ENCODE data around the gene HS3ST3B1.

Gene HS3ST3B1

DNA sequence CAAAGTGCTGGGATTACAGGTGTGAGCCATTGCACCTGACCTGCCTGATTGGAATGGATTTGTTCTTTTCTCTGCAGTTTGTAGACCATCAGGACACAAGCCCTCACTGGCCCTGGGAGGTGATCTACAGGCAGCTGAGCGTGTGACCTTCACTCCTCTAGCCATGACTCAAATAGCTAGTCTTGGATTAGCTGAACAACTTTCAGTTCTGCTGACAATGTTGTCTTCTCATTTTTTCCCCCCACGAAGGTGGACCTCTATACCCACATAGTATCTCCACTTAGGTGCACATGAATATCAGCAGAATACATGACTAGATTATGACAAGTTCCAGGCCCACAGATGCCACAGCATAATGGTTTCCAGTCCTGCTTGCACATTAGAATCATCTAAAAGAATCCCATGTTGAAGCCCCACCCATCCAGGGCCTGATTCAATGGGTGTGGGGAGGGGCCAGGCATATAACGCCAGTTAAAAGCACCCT lies 36.8 kb downstream of the HS3ST3B1 start:
- no peaks in the 10 kb centered on the region for H3K79me2 ChIP-seq (ENCODE audit: control insufficient read depth, low read length)
- H3K9me3 ChIP-seq (ENCODE audit: control insufficient read depth, insufficient read depth, low read length): no peaks in the 10 kb centered on the region
- H3K9me2 ChIP-seq (replicated peaks; ENCODE audit: control insufficient read depth, low read length): no peaks in the 10 kb centered on the region
- H3K27me3 ChIP-seq (ENCODE audit: control insufficient read depth, low read length): no peaks in the 10 kb centered on the region
- H3K4me3 ChIP-seq (ENCODE audit: low read length): no peak overlapping the region
- H4K20me1 ChIP-seq (ENCODE audit: control insufficient read depth, insufficient read depth, low read depth, low read length): no peaks in the 10 kb centered on the region
- no peak overlapping the region for H3K27ac ChIP-seq (ENCODE audit: low read depth, low read length)
- no peaks in the 10 kb centered on the region for H3K4me1 ChIP-seq (ENCODE audit: control insufficient read depth, low read length)
- TF ChIP-seq, protein P1, sequence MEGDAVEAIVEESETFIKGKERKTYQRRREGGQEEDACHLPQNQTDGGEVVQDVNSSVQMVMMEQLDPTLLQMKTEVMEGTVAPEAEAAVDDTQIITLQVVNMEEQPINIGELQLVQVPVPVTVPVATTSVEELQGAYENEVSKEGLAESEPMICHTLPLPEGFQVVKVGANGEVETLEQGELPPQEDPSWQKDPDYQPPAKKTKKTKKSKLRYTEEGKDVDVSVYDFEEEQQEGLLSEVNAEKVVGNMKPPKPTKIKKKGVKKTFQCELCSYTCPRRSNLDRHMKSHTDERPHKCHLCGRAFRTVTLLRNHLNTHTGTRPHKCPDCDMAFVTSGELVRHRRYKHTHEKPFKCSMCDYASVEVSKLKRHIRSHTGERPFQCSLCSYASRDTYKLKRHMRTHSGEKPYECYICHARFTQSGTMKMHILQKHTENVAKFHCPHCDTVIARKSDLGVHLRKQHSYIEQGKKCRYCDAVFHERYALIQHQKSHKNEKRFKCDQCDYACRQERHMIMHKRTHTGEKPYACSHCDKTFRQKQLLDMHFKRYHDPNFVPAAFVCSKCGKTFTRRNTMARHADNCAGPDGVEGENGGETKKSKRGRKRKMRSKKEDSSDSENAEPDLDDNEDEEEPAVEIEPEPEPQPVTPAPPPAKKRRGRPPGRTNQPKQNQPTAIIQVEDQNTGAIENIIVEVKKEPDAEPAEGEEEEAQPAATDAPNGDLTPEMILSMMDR (IDR thresholded peaks at IDR 0.05; ENCODE audit: low read depth, low read length, poor library complexity, severe bottlenecking): no peak
- TF ChIP-seq EZH2phosphoT487 (IDR thresholded peaks at IDR 0.05; ENCODE audit: borderline replicate concordance, low read length): no peak
- H3K36me3 ChIP-seq (ENCODE audit: control insufficient read depth, low read length): no peaks in the 10 kb centered on the region
- no peak overlapping the region for H3K4me2 ChIP-seq (ENCODE audit: low read length)
- no peaks in the 10 kb centered on the region for H3F3A ChIP-seq (ENCODE audit: control insufficient read depth, insufficient read depth)

DNA sequence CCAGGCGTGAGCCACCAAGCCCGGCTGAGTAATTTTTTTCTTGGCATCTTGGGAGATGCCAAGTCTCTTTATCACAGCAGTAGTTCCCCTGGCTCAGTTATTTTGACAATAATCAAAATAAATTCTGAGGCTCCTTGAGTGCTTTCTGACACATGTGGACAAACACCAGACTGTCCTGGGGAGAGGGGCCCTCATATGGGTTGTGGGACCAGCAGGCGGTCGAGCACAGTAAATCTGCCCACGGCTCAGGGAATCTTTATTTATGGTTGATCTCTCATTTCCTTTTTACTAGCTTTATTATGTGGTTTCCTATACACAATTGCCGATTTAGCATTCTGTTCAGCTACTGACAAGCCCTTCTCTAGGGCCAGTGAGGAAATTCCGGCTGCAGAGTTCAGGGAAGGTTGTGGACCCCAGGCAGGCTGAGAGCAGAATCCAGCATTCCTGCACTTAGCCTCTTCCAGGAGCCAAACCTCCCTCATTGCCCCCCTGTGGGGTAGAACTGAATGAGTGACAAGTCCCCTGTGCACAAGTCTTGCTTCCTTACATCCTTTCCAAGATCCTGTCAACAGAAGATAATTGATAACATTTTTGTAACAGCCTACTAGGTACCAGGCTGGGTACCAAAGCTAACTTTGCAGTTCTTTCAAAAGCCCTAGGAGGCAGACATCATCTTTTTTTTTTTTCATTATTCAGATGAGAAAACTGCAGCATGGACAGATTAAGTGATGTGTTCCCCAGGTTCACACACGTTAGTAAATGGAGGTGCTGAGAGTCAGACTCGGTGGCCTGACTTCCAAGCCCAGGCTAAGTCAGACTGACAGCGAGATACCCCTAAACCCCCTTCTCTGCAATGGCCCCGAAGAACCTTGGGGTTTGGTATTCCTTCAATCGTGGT lies 40.2 kb downstream of the HS3ST3B1 start:
- Histone ChIP-seq H3K4me3 (ENCODE audit: low read length) (no peak overlapping the region), H3K36me3 (ENCODE audit: control insufficient read depth, low read length) (no peaks in the 10 kb centered on the region), H3K27me3 (ENCODE audit: control insufficient read depth, low read length) (no peaks in the 10 kb centered on the region), H3K27ac (ENCODE audit: low read depth, low read length) (no peak overlapping the region), H3K4me1 (ENCODE audit: control insufficient read depth, low read length) (no peaks in the 10 kb centered on the region), H4K20me1 (ENCODE audit: control insufficient read depth, insufficient read depth, low read depth, low read length) (no peaks in the 10 kb centered on the region), H3F3A (ENCODE audit: control insufficient read depth, insufficient read depth) (no peaks in the 10 kb centered on the region), H3K9me3 (ENCODE audit: control insufficient read depth, insufficient read depth, low read length) (no peaks in the 10 kb centered on the region), H3K4me2 (ENCODE audit: low read length) (no peak overlapping the region), H3K79me2 (ENCODE audit: control insufficient read depth, low read length) (no peaks in the 10 kb centered on the region), H3K9me2 (replicated peaks; ENCODE audit: control insufficient read depth, low read length) (no peaks in the 10 kb centered on the region)
- TF ChIP-seq, protein P1 (IDR thresholded peaks at IDR 0.05; ENCODE audit: low read depth, low read length, poor library complexity, severe bottlenecking): no peak
- TF ChIP-seq EZH2phosphoT487 (IDR thresholded peaks at IDR 0.05; ENCODE audit: borderline replicate concordance, low read length): no peak

GRCh38 chr17:14341866-14342265 lies 41.0 kb downstream of the HS3ST3B1 start:
- no peaks in the 10 kb centered on the region for H3K9me2 ChIP-seq (replicated peaks; ENCODE audit: control insufficient read depth, low read length)
- no peak overlapping the region for H3K4me2 ChIP-seq (ENCODE audit: low read length)
- no peak overlapping the region for H3K27ac ChIP-seq (ENCODE audit: low read depth, low read length)
- H3K9me3 ChIP-seq (ENCODE audit: control insufficient read depth, insufficient read depth, low read length): no peaks in the 10 kb centered on the region
- H3K4me3 ChIP-seq (ENCODE audit: low read length): no peak overlapping the region
- H3K4me1 ChIP-seq (ENCODE audit: control insufficient read depth, low read length): no peaks in the 10 kb centered on the region
- H3F3A ChIP-seq (ENCODE audit: control insufficient read depth, insufficient read depth): no peaks in the 10 kb centered on the region
- no peaks in the 10 kb centered on the region for H3K27me3 ChIP-seq (ENCODE audit: control insufficient read depth, low read length)
- TF ChIP-seq, protein P1 (IDR thresholded peaks at IDR 0.05; ENCODE audit: low read depth, low read length, poor library complexity, severe bottlenecking): no peak
- no peak for TF ChIP-seq EZH2phosphoT487 (IDR thresholded peaks at IDR 0.05; ENCODE audit: borderline replicate concordance, low read length)
- H4K20me1 ChIP-seq (ENCODE audit: control insufficient read depth, insufficient read depth, low read depth, low read length): no peaks in the 10 kb centered on the region
- H3K36me3 ChIP-seq (ENCODE audit: control insufficient read depth, low read length): no peaks in the 10 kb centered on the region
- no peaks in the 10 kb centered on the region for H3K79me2 ChIP-seq (ENCODE audit: control insufficient read depth, low read length)
